22Rv1 (cell line): ENCODE data around the gene DCTN1.

ENCODE experiments used
- ZFX ChIP-seq: fragments of 450-650 bp; IDR thresholded peaks from 2 replicates; pipeline ENCODE4 v1.6.1; 2017; ENCODE audit warnings: antibody characterized with exemption, borderline replicate concordance
- TF ChIP-seq, protein P1 (sequence below): fragments of 450-650 bp; IDR thresholded peaks from 2 replicates; pipeline ENCODE4 v1.5.1; 2017; ENCODE audit warnings: mild to moderate bottlenecking

DNA sequence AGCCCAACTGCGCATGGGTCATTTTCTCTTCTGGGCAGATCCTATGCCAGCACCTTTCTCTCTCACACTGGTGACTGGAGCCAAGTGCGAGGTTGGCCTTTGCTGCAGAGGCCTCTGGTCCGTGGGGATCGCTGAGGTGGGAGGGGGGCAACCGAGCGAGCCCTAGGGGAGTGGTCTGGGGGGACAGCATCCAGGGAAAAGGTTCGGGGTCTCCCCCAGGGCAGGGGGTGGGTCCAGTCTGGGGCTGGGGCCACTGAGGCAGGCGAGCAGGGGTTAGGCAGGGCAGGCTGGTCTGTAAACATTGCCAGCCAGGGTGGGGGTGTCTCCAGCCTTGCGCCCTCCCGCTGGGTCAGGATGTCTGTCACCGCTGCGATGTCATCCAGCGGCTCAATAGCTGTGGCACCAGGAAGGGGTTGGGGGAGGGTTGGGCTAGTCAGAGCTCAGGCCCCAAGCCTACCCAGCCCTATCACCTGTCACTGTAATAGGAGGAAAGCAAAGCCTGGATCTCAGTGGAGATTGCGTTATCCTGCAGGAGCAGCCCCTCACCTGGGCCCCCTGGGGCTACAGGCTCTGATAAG, 46.2 kb upstream of the DCTN1 start:
- TF ChIP-seq, protein P1, sequence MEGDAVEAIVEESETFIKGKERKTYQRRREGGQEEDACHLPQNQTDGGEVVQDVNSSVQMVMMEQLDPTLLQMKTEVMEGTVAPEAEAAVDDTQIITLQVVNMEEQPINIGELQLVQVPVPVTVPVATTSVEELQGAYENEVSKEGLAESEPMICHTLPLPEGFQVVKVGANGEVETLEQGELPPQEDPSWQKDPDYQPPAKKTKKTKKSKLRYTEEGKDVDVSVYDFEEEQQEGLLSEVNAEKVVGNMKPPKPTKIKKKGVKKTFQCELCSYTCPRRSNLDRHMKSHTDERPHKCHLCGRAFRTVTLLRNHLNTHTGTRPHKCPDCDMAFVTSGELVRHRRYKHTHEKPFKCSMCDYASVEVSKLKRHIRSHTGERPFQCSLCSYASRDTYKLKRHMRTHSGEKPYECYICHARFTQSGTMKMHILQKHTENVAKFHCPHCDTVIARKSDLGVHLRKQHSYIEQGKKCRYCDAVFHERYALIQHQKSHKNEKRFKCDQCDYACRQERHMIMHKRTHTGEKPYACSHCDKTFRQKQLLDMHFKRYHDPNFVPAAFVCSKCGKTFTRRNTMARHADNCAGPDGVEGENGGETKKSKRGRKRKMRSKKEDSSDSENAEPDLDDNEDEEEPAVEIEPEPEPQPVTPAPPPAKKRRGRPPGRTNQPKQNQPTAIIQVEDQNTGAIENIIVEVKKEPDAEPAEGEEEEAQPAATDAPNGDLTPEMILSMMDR: no peak
- no peak for TF ChIP-seq ZFX
